B cell (primary cell): ENCODE data around the gene SH3RF3. TPM values are rescaled to one million over a fixed set of nuclear protein-coding genes. Genes with fewer than 3 reads are reported as not detected.

Experiments used
- ATAC-seq: fragments of 200-7000 bp; cut with Tn5 transposase; one replicate; pipeline ENCODE4 v1.10.0; 2021; ENCODE audit warnings: low read depth, mild to moderate bottlenecking, moderate number of reproducible peaks, moderate library complexity
- CTCF ChIA-PET: fragments of 350-600 bp; sonication (Branson Sonifier 250); formaldehyde crosslinking; loops from one replicate; lab custom pipeline; 2021; ENCODE audit warnings: antibody characterized with exemption, inconsistent platforms; lab: Charles Lee
- POLR2A ChIA-PET: fragments of 350-600 bp; sonication (Branson Sonifier 250); formaldehyde crosslinking; loops from one replicate; lab custom pipeline; 2021; ENCODE audit warnings: antibody characterized with exemption; lab: Charles Lee
- DNase-seq: peaks from one replicate; pipeline ENCODE4 v3.0.0; 2013
- H2AFZ ChIP-seq: 2 replicates; pipeline ENCODE4 v1.6.1; 2012; ENCODE audit warnings: mild to moderate bottlenecking, low read depth, low read length; ENCODE audit not compliant: insufficient read depth, poor library complexity, severe bottlenecking
- H3K27ac ChIP-seq, 2 donors: 1 replicate in 1 of 2; 2 replicates in 1 of 2; pipeline ENCODE4 v1.5.1; 2012 to 2013; ENCODE audit warnings: low read length in 2 of 2, mild to moderate bottlenecking in 2 of 2, moderate library complexity in 1 of 2
- H3K27me3 ChIP-seq, 4 experiments: fragments of 200-600 bp in 1 of 4; sonication (generic) in 1 of 4; replicated peaks in 1 of 4; 1 replicate in 2 of 4; 2 replicates in 2 of 4; pipeline versions ENCODE4 v1.6.1 to v1.7.0; 2013 to 2016; ENCODE audit warnings: low read length in 3 of 4, mild to moderate bottlenecking in 2 of 4, mixed read lengths in 1 of 4, moderate library complexity in 1 of 4; ENCODE audit not compliant: insufficient read depth in 4 of 4, control insufficient read depth in 3 of 4; ENCODE audit errors: control extremely low read depth in 1 of 4
- H3K36me3 ChIP-seq, 2 experiments: replicated peaks in 1 of 2; 1 replicate in 1 of 2; 2 replicates in 1 of 2; pipeline versions ENCODE4 v1.6.1 to v1.7.1; 2013; ENCODE audit warnings: low read length in 1 of 2; ENCODE audit not compliant: insufficient read depth in 2 of 2, control insufficient read depth in 1 of 2; ENCODE audit errors: control extremely low read depth in 1 of 2, extremely low read depth in 1 of 2
- H3K4me1 ChIP-seq, 2 donors: fragments of 200-600 bp in 1 of 2; sonication (generic) in 1 of 2; 1 replicate in 1 of 2; 2 replicates in 1 of 2; pipeline versions ENCODE4 v1.5.1 to v1.6.1; 2013 to 2017; ENCODE audit warnings: low read length in 2 of 2; ENCODE audit not compliant: control insufficient read depth in 2 of 2, insufficient read depth in 2 of 2
- H3K4me2 ChIP-seq: replicated peaks from 2 replicates; pipeline ENCODE3; 2012; ENCODE audit warnings: mild to moderate bottlenecking, low read depth, low read length; ENCODE audit not compliant: poor library complexity, severe bottlenecking
- H3K4me3 ChIP-seq, 5 experiments: fragments of 200-600 bp in 1 of 5; sonication (generic) in 1 of 5; 1 replicate in 3 of 5; 2 replicates in 2 of 5; pipeline versions ENCODE4 v1.5.1 to v1.7.0; 2011 to 2016; ENCODE audit warnings: low read length in 4 of 5, mild to moderate bottlenecking in 4 of 5, low read depth in 2 of 5, control low read depth in 1 of 5, moderate library complexity in 1 of 5; ENCODE audit not compliant: insufficient read depth in 1 of 5; ENCODE audit errors: control extremely low read depth in 1 of 5, extremely low read depth in 1 of 5
- H3K79me2 ChIP-seq: fragments of 200-600 bp; sonication (generic); one replicate; pipeline ENCODE4 v1.6.0; 2016; ENCODE audit warnings: low read length; ENCODE audit not compliant: control insufficient read depth, insufficient read depth
- H3K9ac ChIP-seq: fragments of 200-600 bp; sonication (generic); 2 replicates; pipeline ENCODE4 v1.6.1; 2017; ENCODE audit warnings: mild to moderate bottlenecking, low read length, moderate library complexity
- H3K9me3 ChIP-seq, 3 donors: one replicate each; pipeline versions ENCODE4 v1.6.1 to v1.7.1; 2013; ENCODE audit warnings: low read length in 2 of 3; ENCODE audit not compliant: control insufficient read depth in 2 of 3, insufficient read depth in 1 of 3; ENCODE audit errors: control extremely low read depth in 1 of 3
- H4K20me1 ChIP-seq: 2 replicates; pipeline ENCODE4 v1.6.0; 2012; ENCODE audit warnings: mild to moderate bottlenecking, low read length; ENCODE audit not compliant: insufficient read depth, control insufficient read depth, poor library complexity, severe bottlenecking
- H3K27ac Mint-ChIP-seq: one replicate; pipeline ENCODE4 v1.8.0; 2021; ENCODE audit warnings: mixed read lengths
- H3K27me3 Mint-ChIP-seq: one replicate; pipeline ENCODE4 v1.8.0; 2021; ENCODE audit warnings: mixed read lengths
- H3K4me1 Mint-ChIP-seq: one replicate; pipeline ENCODE4 v1.8.0; 2021; ENCODE audit warnings: mixed read lengths
- H3K4me3 Mint-ChIP-seq: one replicate; pipeline ENCODE4 v1.8.0; 2021; ENCODE audit warnings: mixed read lengths
- H3K9me3 Mint-ChIP-seq: one replicate; pipeline ENCODE4 v1.8.0; 2022; ENCODE audit warnings: mixed read lengths; ENCODE audit not compliant: insufficient read depth
- EZH2 ChIP-seq: IDR thresholded peaks from 2 replicates; pipeline ENCODE4 v1.6.1; 2012; ENCODE audit warnings: borderline replicate concordance, low read depth, mild to moderate bottlenecking, moderate library complexity, low read length; ENCODE audit not compliant: insufficient read depth, poor library complexity, severe bottlenecking
- WGBS: methylation state at CpG from one replicate; pipeline ENCODE4 v1.1.5; 2013; ENCODE audit warnings: missing lambda C conversion rate; ENCODE audit not compliant: insufficient coverage; 5-methylcytosine and 5-hydroxymethylcytosine counted together
- intact Hi-C: fragments of 100-400 bp; cut with micrococcal nuclease; formaldehyde crosslinking; loops from one replicate; pipeline ENCODE4 v1.10.0; 2022
- polyA plus RNA-seq: library from polyadenylated mRNA; depleted of rRNA; stranded (reverse); fragments of >200 nt; gene quantifications from 2 replicates; pipeline ENCODE4 v1.2.3, GENCODE V29; 2012
- total RNA-seq, 2 donors: library from RNA; stranded (reverse); fragments of 120-200 nt in 1 of 2; gene quantifications; 1 replicate in 1 of 2; 2 replicates in 1 of 2; pipeline versions ENCODE4 v1.2.3 to v1.2.4, GENCODE V29; 2013 to 2022
- TF ChIP-seq, protein P1 (sequence below): fragments of 200-600 bp; IDR thresholded peaks from one replicate; pipeline ENCODE4 v1.8.0; 2022; ENCODE audit warnings: antibody characterized with exemption, mild to moderate bottlenecking

The SH3RF3 gene
- total and polyA plus RNA-seq, 2 donors (not counting 1 experiment from before 2014, with no cell fraction given): 0.07 to 1.2 TPM

- no peaks in the 10 kb centered on the region for H3K4me1 Mint-ChIP-seq
- no peak overlapping the region for H3K27ac Mint-ChIP-seq
- intact Hi-C loops: no loop called here
- no peak overlapping the region for H3K9ac ChIP-seq
- H3K4me3 Mint-ChIP-seq: no peak overlapping the region
- H4K20me1 ChIP-seq: no peaks in the 10 kb centered on the region
- no peak overlapping the region for H3K27ac ChIP-seq
- WGBS: no CpG with 5 or more reads among the region's 5 CpGs
- no peaks in the 10 kb centered on the region for H3K4me1 ChIP-seq
- H3K9me3 ChIP-seq: no peaks in the 10 kb centered on the region
- H2AFZ ChIP-seq: no peak overlapping the region
- H3K79me2 ChIP-seq: no peaks in the 10 kb centered on the region
- CTCF ChIA-PET: no interaction called here
- DNase-seq: no peak
- H3K27me3 ChIP-seq: no peaks in the 10 kb centered on the region
- POLR2A ChIA-PET: no interaction called here
- TF ChIP-seq EZH2: no peak
- TF ChIP-seq, protein P1, sequence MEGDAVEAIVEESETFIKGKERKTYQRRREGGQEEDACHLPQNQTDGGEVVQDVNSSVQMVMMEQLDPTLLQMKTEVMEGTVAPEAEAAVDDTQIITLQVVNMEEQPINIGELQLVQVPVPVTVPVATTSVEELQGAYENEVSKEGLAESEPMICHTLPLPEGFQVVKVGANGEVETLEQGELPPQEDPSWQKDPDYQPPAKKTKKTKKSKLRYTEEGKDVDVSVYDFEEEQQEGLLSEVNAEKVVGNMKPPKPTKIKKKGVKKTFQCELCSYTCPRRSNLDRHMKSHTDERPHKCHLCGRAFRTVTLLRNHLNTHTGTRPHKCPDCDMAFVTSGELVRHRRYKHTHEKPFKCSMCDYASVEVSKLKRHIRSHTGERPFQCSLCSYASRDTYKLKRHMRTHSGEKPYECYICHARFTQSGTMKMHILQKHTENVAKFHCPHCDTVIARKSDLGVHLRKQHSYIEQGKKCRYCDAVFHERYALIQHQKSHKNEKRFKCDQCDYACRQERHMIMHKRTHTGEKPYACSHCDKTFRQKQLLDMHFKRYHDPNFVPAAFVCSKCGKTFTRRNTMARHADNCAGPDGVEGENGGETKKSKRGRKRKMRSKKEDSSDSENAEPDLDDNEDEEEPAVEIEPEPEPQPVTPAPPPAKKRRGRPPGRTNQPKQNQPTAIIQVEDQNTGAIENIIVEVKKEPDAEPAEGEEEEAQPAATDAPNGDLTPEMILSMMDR: no peak
- H3K4me2 ChIP-seq: no peak overlapping the region
- H3K27me3 Mint-ChIP-seq: peaks cover under 1% of the 10 kb centered on the region
- no peak overlapping the region for H3K4me3 ChIP-seq
- ATAC-seq: no peak
- H3K36me3 ChIP-seq: no peaks in the 10 kb centered on the region
- H3K9me3 Mint-ChIP-seq: no peaks in the 10 kb centered on the region
These were observed 374.2 kb downstream of the SH3RF3 start for GRCh38 chr2:109503191-109503590.

- peaks cover 9% of the 10 kb centered on the region for H3K27me3 Mint-ChIP-seq
- ChIA-PET POLR2A (no interaction called here), CTCF (interaction anchor here (0.5 to 5.2 kb wide), 3 partner anchors 25 to 766 kb away, joined by 3 to 106 read pairs (median 3); partner anchors contain the start of gene SH3RF3)
- Histone ChIP-seq H2AFZ (no peak overlapping the region), H3K27me3 (no peaks in the 10 kb centered on the region), H3K27ac (no peak overlapping the region), H3K9me3 (no peaks in the 10 kb centered on the region), H3K4me3 (no peak overlapping the region), H4K20me1 (no peaks in the 10 kb centered on the region), H3K4me1 (no peaks in the 10 kb centered on the region), H3K79me2 (no peaks in the 10 kb centered on the region), H3K36me3 (no peaks in the 10 kb centered on the region), H3K4me2 (no peak overlapping the region), H3K9ac (no peak overlapping the region)
- ATAC-seq: no peak
- no peaks in the 10 kb centered on the region for H3K9me3 Mint-ChIP-seq
- no peaks in the 10 kb centered on the region for H3K4me1 Mint-ChIP-seq
- WGBS: 8% methylated on average over 7 of the region's 7 CpGs
- intact Hi-C loops: no loop called here
- TF ChIP-seq, protein P1: no peak
- TF ChIP-seq EZH2: no peak
- no peak overlapping the region for H3K4me3 Mint-ChIP-seq
- no peak overlapping the region for H3K27ac Mint-ChIP-seq
- DNase-seq: no peak
These were observed 378.2 kb downstream of the SH3RF3 start for GRCh38 chr2:109507217-109507616.
